ENCODE data around the gene SCARF2.

DNA sequence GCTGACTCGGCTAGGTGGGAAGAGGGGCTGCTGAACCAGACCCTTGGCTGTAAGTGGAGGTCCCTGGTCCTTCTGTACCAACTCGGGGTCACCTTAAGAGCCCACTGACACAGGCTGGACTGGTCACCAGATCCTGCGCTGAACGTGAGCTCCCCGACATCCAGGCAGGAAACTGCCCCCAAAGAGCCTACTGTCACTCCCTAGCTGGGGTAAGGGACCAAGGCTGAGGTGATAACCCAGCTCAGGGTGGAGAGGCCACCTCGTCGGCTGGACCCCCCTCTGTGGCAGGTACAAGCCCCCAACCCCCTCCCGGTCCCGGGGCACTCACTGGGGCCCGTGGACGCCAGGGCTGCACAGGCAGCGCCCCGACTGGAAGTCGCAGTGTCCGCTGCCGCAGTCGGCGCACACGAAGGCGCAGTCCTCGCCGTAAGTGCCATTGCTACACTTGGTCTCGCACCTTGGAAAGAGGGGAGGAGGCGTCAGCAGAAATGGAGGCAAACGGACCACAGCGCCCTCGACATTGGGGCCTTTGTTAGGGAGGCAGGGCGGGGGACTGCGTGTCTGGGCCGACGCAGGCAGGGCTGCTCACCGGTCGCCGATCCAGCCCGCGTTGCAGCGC is 7.4 kb downstream of the SCARF2 start:
- no peak for TF ChIP-seq POLR2A (IDR thresholded peaks at IDR 0.05; ENCODE audit: extremely low read depth, insufficient read length)
- TF ChIP-seq, protein P1, sequence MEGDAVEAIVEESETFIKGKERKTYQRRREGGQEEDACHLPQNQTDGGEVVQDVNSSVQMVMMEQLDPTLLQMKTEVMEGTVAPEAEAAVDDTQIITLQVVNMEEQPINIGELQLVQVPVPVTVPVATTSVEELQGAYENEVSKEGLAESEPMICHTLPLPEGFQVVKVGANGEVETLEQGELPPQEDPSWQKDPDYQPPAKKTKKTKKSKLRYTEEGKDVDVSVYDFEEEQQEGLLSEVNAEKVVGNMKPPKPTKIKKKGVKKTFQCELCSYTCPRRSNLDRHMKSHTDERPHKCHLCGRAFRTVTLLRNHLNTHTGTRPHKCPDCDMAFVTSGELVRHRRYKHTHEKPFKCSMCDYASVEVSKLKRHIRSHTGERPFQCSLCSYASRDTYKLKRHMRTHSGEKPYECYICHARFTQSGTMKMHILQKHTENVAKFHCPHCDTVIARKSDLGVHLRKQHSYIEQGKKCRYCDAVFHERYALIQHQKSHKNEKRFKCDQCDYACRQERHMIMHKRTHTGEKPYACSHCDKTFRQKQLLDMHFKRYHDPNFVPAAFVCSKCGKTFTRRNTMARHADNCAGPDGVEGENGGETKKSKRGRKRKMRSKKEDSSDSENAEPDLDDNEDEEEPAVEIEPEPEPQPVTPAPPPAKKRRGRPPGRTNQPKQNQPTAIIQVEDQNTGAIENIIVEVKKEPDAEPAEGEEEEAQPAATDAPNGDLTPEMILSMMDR (IDR thresholded peaks at IDR 0.05; ENCODE audit: low read depth, low read length), result peak; percentile 25
